Measurements from ENCODE around the gene IL11RA. TPM values are rescaled to one million over a fixed set of nuclear protein-coding genes. Genes with fewer than 3 reads are reported as not detected.

The IL11RA gene
- total RNA-seq, 1 donor from 2014 or later, result 112 TPM

GRCh38 chr9:34627716-34628655 lies 24.0 kb upstream of the IL11RA start:
- H3K4me3 Mint-ChIP-seq, result peak overlapping the region; percentile 57
- H3K27me3 Mint-ChIP-seq (ENCODE audit: low read depth), result peaks cover 91% of the 10 kb centered on the region
- peaks cover 11% of the 10 kb centered on the region for H3K4me1 Mint-ChIP-seq
- H3K27ac Mint-ChIP-seq, result no peak overlapping the region
- no peaks in the 10 kb centered on the region for H3K9me3 Mint-ChIP-seq
- DNase-seq (ENCODE audit: low spot score in 2 of 2, unreplicated experiment in 2 of 2), result no peak
- TF ChIP-seq CTCF (IDR thresholded peaks at IDR 0.05; ENCODE audit: unreplicated experiment), result no peak
- no peaks in the 10 kb centered on the region for H3K36me3 Mint-ChIP-seq

GRCh38 chr9:34628656-34629490 lies 23.1 kb upstream of the IL11RA start, which contains the start of gene ARID3C:
ARID3C (minus strand) TSS chr9:34629066; CDS start chr9:34628014, 1,052 bp downstream.
- H3K36me3 Mint-ChIP-seq, result no peaks in the 10 kb centered on the region
- peaks cover 11% of the 10 kb centered on the region for H3K4me1 Mint-ChIP-seq
- H3K9me3 Mint-ChIP-seq, result no peaks in the 10 kb centered on the region
- H3K4me3 Mint-ChIP-seq, result peak within 1 kb of the TSS; percentile 62
- no peak within 1 kb of the TSS for H3K27ac Mint-ChIP-seq
- H3K27me3 Mint-ChIP-seq (ENCODE audit: low read depth), result peaks cover 85% of the 10 kb centered on the region
- no peak for DNase-seq (ENCODE audit: low spot score in 2 of 2, unreplicated experiment in 2 of 2)
- no peak for TF ChIP-seq CTCF (IDR thresholded peaks at IDR 0.05; ENCODE audit: unreplicated experiment)

DNA sequence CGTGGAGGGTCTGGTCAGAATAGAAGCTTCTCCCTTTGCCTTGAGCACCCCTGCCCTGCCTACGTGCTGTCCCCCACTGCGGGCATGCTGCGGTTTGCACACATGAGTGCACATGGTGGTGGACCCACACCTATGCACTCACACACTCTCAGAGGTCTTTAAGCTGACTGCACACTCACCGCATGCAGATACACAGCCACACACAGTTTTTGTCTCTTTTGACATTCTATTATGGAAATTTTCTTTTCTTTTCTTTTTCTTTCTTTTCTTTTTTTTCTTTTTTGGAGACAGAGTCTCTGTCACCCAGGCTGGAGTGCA lies 22.5 kb upstream of the IL11RA start:
- DNase-seq (ENCODE audit: low spot score in 2 of 2, unreplicated experiment in 2 of 2), result no peak
- no peaks in the 10 kb centered on the region for H3K36me3 Mint-ChIP-seq
- TF ChIP-seq CTCF (IDR thresholded peaks at IDR 0.05; ENCODE audit: unreplicated experiment), result no peak
- H3K9me3 Mint-ChIP-seq, result no peaks in the 10 kb centered on the region
- H3K27ac Mint-ChIP-seq, result no peak overlapping the region
- H3K4me3 Mint-ChIP-seq, result peak overlapping the region; percentile 62
- peaks cover 11% of the 10 kb centered on the region for H3K4me1 Mint-ChIP-seq
- H3K27me3 Mint-ChIP-seq (ENCODE audit: low read depth), result peaks cover 80% of the 10 kb centered on the region

DNA sequence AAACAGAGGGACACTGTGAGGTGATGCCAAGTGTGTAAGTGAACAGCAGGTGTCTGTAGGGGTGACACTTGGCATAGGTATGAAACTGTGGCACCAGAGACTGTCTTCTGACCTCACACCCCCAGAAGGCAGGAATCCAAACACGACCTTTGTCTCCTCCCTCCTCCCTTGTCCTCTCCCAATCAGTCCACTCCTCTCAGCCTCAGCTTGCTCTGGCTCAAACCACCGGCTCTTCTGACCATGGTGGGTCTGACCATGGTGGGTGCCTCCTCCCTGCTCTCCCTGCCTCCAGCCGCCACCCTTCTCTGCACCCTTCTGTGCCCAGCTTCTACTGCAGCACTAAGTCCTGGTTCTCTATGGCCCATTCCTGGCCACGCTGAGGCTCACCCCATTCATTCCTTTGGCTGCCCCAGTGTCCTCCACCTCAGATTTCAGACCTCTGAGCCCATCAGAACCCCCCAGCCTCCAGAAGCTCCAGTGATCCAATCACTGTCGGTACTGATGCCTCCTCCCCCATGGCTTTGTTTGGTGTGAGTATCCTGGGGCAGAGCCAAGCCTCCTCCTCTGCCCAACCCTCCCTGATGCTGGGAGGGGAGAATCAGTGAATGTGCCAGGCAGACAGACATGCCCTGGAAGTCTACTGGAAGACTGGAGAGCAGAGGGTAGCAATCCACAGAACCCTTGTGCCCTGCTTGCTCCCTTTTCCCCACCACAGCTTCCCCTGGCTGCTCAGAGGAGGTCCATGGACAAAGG lies 21.4 kb upstream of the IL11RA start:
- no peak overlapping the region for H3K4me3 Mint-ChIP-seq

More for the DNA sequence above, 21.4 kb upstream of the IL11RA start:
- Mint-ChIP-seq H3K27me3 (ENCODE audit: low read depth) (peaks cover 70% of the 10 kb centered on the region), H3K27ac (no peak overlapping the region), H3K9me3 (no peaks in the 10 kb centered on the region), H3K4me1 (peaks cover 12% of the 10 kb centered on the region), H3K36me3 (peaks cover 2% of the 10 kb centered on the region)
- no peak for TF ChIP-seq CTCF (IDR thresholded peaks at IDR 0.05; ENCODE audit: unreplicated experiment)
- no peak for DNase-seq (ENCODE audit: low spot score in 2 of 2, unreplicated experiment in 2 of 2)
